Activated naive CD8-positive, alpha-beta T cell treated with anti-CD3 and anti-CD28 coated beads, Interleukin-2, amount 50 U/mL, for 24 hours (primary cell): ENCODE results near the gene TJP1.
"Not testable (repeated sequence)": the region's sequence is repeated elsewhere in the genome, so short reads cannot be mapped to it uniquely, and the experiment has no call there.

Experiments used
- ATAC-seq: fragments of 150-1000 bp; cut with Tn5 transposase; one replicate; pipeline ENCODE4 v1.10.0; 2021
- DNase-seq: peaks from one replicate; pipeline ENCODE4 v3.0.0; 2021
- H3K27ac Mint-ChIP-seq: one replicate; pipeline ENCODE4 v1.8.0; 2021; ENCODE audit warnings: mild to moderate bottlenecking, mixed read lengths
- H3K27me3 Mint-ChIP-seq: one replicate; pipeline ENCODE4 v1.8.0; 2021; ENCODE audit warnings: mixed read lengths
- H3K36me3 Mint-ChIP-seq: one replicate; pipeline ENCODE4 v1.8.0; 2021; ENCODE audit warnings: low read depth, mixed read lengths
- H3K4me1 Mint-ChIP-seq: one replicate; pipeline ENCODE4 v1.8.0; 2021; ENCODE audit warnings: mixed read lengths
- H3K4me3 Mint-ChIP-seq: one replicate; pipeline ENCODE4 v1.8.0; 2021; ENCODE audit warnings: mild to moderate bottlenecking, moderate library complexity, mixed read lengths
- H3K9me3 Mint-ChIP-seq: one replicate; pipeline ENCODE4 v1.8.0; 2021; ENCODE audit warnings: mixed read lengths

Gene TJP1

DNA sequence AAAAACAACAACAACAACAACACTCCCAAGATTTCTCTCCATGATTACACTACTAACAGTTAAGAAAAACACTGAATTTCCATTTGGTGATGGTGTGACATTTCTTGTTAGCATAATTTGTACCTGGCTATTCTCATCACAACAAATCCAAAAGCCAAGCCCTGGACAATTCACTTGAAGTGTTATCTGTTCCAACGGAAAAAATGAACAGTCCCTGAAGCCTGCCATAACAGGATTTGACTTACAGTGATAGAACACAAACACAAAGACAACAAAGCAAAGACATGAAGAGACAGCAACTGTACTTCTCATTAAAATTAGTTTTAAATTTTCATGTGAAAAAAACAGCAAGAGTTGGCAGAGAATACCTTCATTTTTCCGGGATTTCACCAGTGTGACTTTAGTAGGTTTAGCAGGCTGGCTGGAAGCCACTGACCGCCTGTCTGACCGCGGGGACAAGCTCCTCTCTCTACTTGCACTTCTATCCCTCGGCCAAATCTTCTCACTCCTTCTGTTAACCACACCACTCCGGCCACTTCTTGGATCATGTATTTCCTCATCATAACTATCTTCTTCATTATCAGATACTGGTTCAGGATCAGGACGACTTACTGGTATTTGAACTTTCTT is 56.3 kb downstream of the TJP1 start:
- Mint-ChIP-seq H3K4me3 (no peak overlapping the region), H3K36me3 (no peaks in the 10 kb centered on the region), H3K9me3 (no peaks in the 10 kb centered on the region), H3K4me1 (no peaks in the 10 kb centered on the region), H3K27me3 (peaks cover 26% of the 10 kb centered on the region), H3K27ac (no peak overlapping the region)
- DNase-seq (no peak), ATAC-seq (no peak)

DNA sequence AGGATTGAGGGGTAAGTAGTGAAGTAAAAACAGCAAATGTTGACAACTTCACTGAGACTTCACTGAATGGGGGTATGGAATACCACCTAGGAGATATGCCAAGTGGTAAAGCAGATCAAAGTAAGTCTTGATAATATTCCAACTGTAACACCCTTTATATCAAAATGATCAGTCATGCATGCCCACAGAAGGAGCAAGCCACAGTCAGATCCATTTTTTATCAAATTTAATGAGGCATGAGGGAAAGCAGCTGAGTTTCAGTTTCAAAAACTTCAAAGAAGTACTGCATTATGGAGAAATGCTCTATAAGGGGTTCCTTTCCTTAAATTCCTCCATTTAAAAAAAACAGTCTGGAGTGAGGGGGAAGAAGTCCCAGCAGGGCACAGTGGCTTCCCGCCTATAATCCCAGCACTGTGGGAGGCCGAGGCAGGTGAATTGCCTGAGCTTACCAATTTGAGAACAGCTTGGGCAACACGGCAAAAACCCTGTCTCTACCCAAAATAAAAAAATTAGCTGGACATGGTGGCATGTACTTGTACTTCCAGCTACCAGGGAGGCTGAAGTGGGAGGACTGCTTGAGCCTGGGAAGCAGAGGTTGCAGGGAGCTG is 56.9 kb downstream of the TJP1 start:
- ATAC-seq (no peak), DNase-seq (no peak)
- Mint-ChIP-seq H3K9me3 (no peaks in the 10 kb centered on the region), H3K27me3 (peaks cover 26% of the 10 kb centered on the region), H3K4me1 (no peaks in the 10 kb centered on the region), H3K4me3 (no peak overlapping the region), H3K36me3 (no peaks in the 10 kb centered on the region), H3K27ac (no peak overlapping the region)

DNA sequence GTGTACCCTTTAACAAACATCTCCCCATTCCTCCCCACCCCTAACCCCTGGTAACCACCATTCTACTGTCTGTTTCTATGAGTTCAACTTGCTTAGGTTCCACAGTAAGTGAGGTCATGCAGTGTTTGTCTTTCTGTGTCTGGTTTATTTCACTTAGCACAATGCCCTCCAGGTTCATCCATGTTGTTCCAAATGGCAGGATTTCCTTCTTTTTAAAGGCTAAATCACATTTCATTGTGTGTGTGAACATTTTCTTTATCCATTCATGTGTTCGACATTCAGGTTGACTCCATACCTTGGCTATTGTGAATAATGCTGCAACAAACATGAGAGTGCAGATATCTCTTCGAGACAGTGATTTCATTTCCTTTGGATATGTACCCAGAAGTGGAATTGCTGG is 62.7 kb downstream of the TJP1 start:
- Mint-ChIP-seq H3K4me3 (no peak overlapping the region), H3K27me3 (peaks cover 16% of the 10 kb centered on the region), H3K27ac (no peak overlapping the region), H3K4me1 (no peaks in the 10 kb centered on the region), H3K9me3 (no peaks in the 10 kb centered on the region), H3K36me3 (no peaks in the 10 kb centered on the region)
- no peak for ATAC-seq
- DNase-seq: no peak

- ATAC-seq: no peak
- H3K27me3 Mint-ChIP-seq: peaks cover 5% of the 10 kb centered on the region
- H3K4me3 Mint-ChIP-seq: no peak overlapping the region
- H3K27ac Mint-ChIP-seq: no peak overlapping the region
- H3K4me1 Mint-ChIP-seq: no peaks in the 10 kb centered on the region
- no peak for DNase-seq
- H3K9me3 Mint-ChIP-seq: no peaks in the 10 kb centered on the region
- H3K36me3 Mint-ChIP-seq: no peaks in the 10 kb centered on the region
Measured at GRCh38 chr15:29756358-29757267, 65.7 kb downstream of the TJP1 start.

- not testable (repeated sequence) for H3K4me3 Mint-ChIP-seq, H3K36me3 Mint-ChIP-seq, H3K27ac Mint-ChIP-seq
Measured at GRCh38 chr15:29754009-29754408, 68.3 kb downstream of the TJP1 start.

GRCh38 chr15:29753506-29753905 is 68.8 kb downstream of the TJP1 start:
- Mint-ChIP-seq H3K9me3 (no peaks in the 10 kb centered on the region), H3K36me3 (no peaks in the 10 kb centered on the region), H3K4me1 (no peaks in the 10 kb centered on the region), H3K27ac (no peak overlapping the region), H3K4me3 (no peak overlapping the region), H3K27me3 (peaks cover 7% of the 10 kb centered on the region)
- DNase-seq: no peak
- no peak for ATAC-seq

More at GRCh38 chr15:29754009-29754408, 68.3 kb downstream of the TJP1 start:
- not testable (repeated sequence) for DNase-seq, H3K27me3 Mint-ChIP-seq, H3K4me1 Mint-ChIP-seq, H3K9me3 Mint-ChIP-seq, ATAC-seq

DNA sequence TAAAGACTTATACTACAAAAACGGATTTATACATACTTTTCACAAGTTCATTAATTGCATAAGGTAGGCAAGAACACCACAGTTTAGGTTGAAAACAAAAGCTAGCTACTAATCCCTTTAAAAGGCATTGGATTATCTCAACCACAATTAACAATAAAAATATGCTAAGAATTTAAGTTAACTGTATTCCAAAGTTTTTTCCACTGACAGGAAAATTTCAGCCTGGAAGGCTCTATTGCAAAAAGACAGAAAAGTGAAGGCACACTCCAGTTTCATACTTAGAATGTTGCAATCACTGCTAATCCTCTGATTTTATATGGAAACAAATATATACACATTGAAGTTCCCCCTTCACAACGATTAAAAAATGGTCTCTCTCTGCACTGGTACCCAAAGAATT is 71.5 kb downstream of the TJP1 start:
- no peak overlapping the region for H3K27ac Mint-ChIP-seq
- ATAC-seq: no peak
- no peaks in the 10 kb centered on the region for H3K4me1 Mint-ChIP-seq
- no peaks in the 10 kb centered on the region for H3K9me3 Mint-ChIP-seq
- no peak for DNase-seq
- no peak overlapping the region for H3K4me3 Mint-ChIP-seq
- peaks cover 7% of the 10 kb centered on the region for H3K27me3 Mint-ChIP-seq
- no peaks in the 10 kb centered on the region for H3K36me3 Mint-ChIP-seq

GRCh38 chr15:29749365-29750086 is 72.7 kb downstream of the TJP1 start:
- no peaks in the 10 kb centered on the region for H3K4me1 Mint-ChIP-seq
- no peak overlapping the region for H3K27ac Mint-ChIP-seq
- H3K9me3 Mint-ChIP-seq: no peaks in the 10 kb centered on the region
- H3K36me3 Mint-ChIP-seq: no peaks in the 10 kb centered on the region
- DNase-seq (no peak), ATAC-seq (no peak)
- H3K27me3 Mint-ChIP-seq: peaks cover 7% of the 10 kb centered on the region
- H3K4me3 Mint-ChIP-seq: no peak overlapping the region

GRCh38 chr15:29747837-29748417 is 74.3 kb downstream of the TJP1 start:
- Mint-ChIP-seq H3K9me3 (no peaks in the 10 kb centered on the region), H3K4me1 (no peaks in the 10 kb centered on the region), H3K36me3 (no peaks in the 10 kb centered on the region), H3K4me3 (no peak overlapping the region), H3K27ac (no peak overlapping the region), H3K27me3 (peaks cover 7% of the 10 kb centered on the region)
- DNase-seq (no peak), ATAC-seq (no peak)

- ATAC-seq: no peak
- Mint-ChIP-seq H3K27ac (no peak overlapping the region), H3K36me3 (no peaks in the 10 kb centered on the region), H3K9me3 (no peaks in the 10 kb centered on the region), H3K4me1 (no peaks in the 10 kb centered on the region), H3K4me3 (no peak overlapping the region), H3K27me3 (peaks cover 8% of the 10 kb centered on the region)
- no peak for DNase-seq
Measured at GRCh38 chr15:29743475-29743874, 78.8 kb downstream of the TJP1 start.

- no peak overlapping the region for H3K4me3 Mint-ChIP-seq
- no peak for ATAC-seq
- H3K4me1 Mint-ChIP-seq: peaks cover 3% of the 10 kb centered on the region
- H3K36me3 Mint-ChIP-seq: no peaks in the 10 kb centered on the region
- no peak overlapping the region for H3K27ac Mint-ChIP-seq
- H3K27me3 Mint-ChIP-seq: peaks cover 8% of the 10 kb centered on the region
- no peaks in the 10 kb centered on the region for H3K9me3 Mint-ChIP-seq
- DNase-seq: no peak
Measured at GRCh38 chr15:29740692-29741311, 81.5 kb downstream of the TJP1 start.

GRCh38 chr15:29736744-29737020 is 85.6 kb downstream of the TJP1 start:
- no peak overlapping the region for H3K4me3 Mint-ChIP-seq
- no peaks in the 10 kb centered on the region for H3K36me3 Mint-ChIP-seq
- ATAC-seq (no peak), DNase-seq (no peak)
- peaks cover 3% of the 10 kb centered on the region for H3K4me1 Mint-ChIP-seq
- no peak overlapping the region for H3K27ac Mint-ChIP-seq
- peaks cover 13% of the 10 kb centered on the region for H3K27me3 Mint-ChIP-seq
- H3K9me3 Mint-ChIP-seq: no peaks in the 10 kb centered on the region

GRCh38 chr15:29736012-29736743 is 86.1 kb downstream of the TJP1 start:
- Mint-ChIP-seq H3K9me3 (no peaks in the 10 kb centered on the region), H3K27me3 (peaks cover 13% of the 10 kb centered on the region), H3K4me3 (no peak overlapping the region), H3K36me3 (no peaks in the 10 kb centered on the region), H3K4me1 (peaks cover 3% of the 10 kb centered on the region), H3K27ac (no peak overlapping the region)
- DNase-seq (no peak), ATAC-seq (no peak)
